CD14-positive monocyte (primary cell): ENCODE results near the gene STARD3. TPM values are rescaled to one million over a fixed set of nuclear protein-coding genes. Genes with fewer than 3 reads are reported as not detected.

Experiments
- DNase-seq, 3 donors: peaks; one replicate each; pipeline ENCODE4 v3.0.0-alpha.2; 2011 to 2022
- H2AFZ ChIP-seq: 2 replicates; pipeline ENCODE4 v1.6.0; 2012; ENCODE audit warnings: mild to moderate bottlenecking, low read depth, low read length, inconsistent platforms; ENCODE audit not compliant: insufficient read depth, poor library complexity, severe bottlenecking
- H3K27ac ChIP-seq, 2 donors: 1 replicate in 1 of 2; 2 replicates in 1 of 2; pipeline ENCODE4 v1.5.1; 2012 to 2013; ENCODE audit warnings: low read length in 2 of 2, control low read depth in 1 of 2, inconsistent platforms in 1 of 2, low read depth in 1 of 2, mild to moderate bottlenecking in 1 of 2
- H3K27me3 ChIP-seq, 2 donors: one replicate each; pipeline versions ENCODE4 v1.6.0 to v1.6.1; 2011 to 2013; ENCODE audit warnings: low read length in 2 of 2; ENCODE audit not compliant: control insufficient read depth in 2 of 2, insufficient read depth in 2 of 2
- H3K36me3 ChIP-seq, 2 donors: replicated peaks in 1 of 2; 1 replicate in 1 of 2; 2 replicates in 1 of 2; pipeline versions ENCODE4 v1.5.1 to v1.6.1; 2012 to 2013; ENCODE audit warnings: low read length in 2 of 2, control low read depth in 1 of 2, inconsistent platforms in 1 of 2, mild to moderate bottlenecking in 1 of 2; ENCODE audit not compliant: insufficient read depth in 2 of 2, control insufficient read depth in 1 of 2
- H3K4me1 ChIP-seq, 2 donors: 1 replicate in 1 of 2; 2 replicates in 1 of 2; pipeline versions ENCODE4 v1.5.1 to v1.6.1; 2012 to 2013; ENCODE audit warnings: low read length in 2 of 2, control low read depth in 1 of 2, inconsistent platforms in 1 of 2, mild to moderate bottlenecking in 1 of 2, moderate library complexity in 1 of 2; ENCODE audit not compliant: insufficient read depth in 2 of 2, control insufficient read depth in 1 of 2
- H3K4me2 ChIP-seq: replicated peaks from 2 replicates; pipeline ENCODE3; 2012; ENCODE audit warnings: low read length, moderate library complexity, mild to moderate bottlenecking; ENCODE audit not compliant: poor library complexity, severe bottlenecking; ENCODE audit errors: extremely low read depth
- H3K4me3 ChIP-seq, 3 experiments: fragments of 200-600 bp in 1 of 3; sonication (generic) in 1 of 3; replicated peaks in 1 of 3; 1 replicate in 2 of 3; 2 replicates in 1 of 3; pipeline ENCODE4 v1.5.1; 2011 to 2013; ENCODE audit warnings: low read length in 3 of 3, mild to moderate bottlenecking in 3 of 3, control low read depth in 2 of 3, low read depth in 2 of 3, inconsistent platforms in 1 of 3, moderate library complexity in 1 of 3
- H3K79me2 ChIP-seq: 2 replicates; pipeline ENCODE4 v1.6.0; 2012; ENCODE audit warnings: mild to moderate bottlenecking, control low read depth, inconsistent platforms, low read length, moderate library complexity; ENCODE audit not compliant: insufficient read depth
- H3K9ac ChIP-seq: 2 replicates; pipeline ENCODE4 v1.6.0; 2017; ENCODE audit warnings: low read length, mild to moderate bottlenecking; ENCODE audit not compliant: insufficient read depth, poor library complexity, severe bottlenecking
- H3K9me3 ChIP-seq, 2 donors: replicated peaks in 1 of 2; 1 replicate in 1 of 2; 2 replicates in 1 of 2; pipeline versions ENCODE4 v1.5.1 to v1.6.1; 2012 to 2013; ENCODE audit warnings: low read length in 2 of 2, control low read depth in 1 of 2; ENCODE audit not compliant: control insufficient read depth in 1 of 2, insufficient read depth in 1 of 2
- H4K20me1 ChIP-seq: 2 replicates; pipeline ENCODE4 v1.6.0; 2012; ENCODE audit warnings: mild to moderate bottlenecking, low read length, control low read depth, moderate library complexity; ENCODE audit not compliant: insufficient read depth
- H3K27ac Mint-ChIP-seq, 7 donors: one replicate each; pipeline ENCODE4 v1.8.0; 2020; ENCODE audit warnings: mild to moderate bottlenecking in 7 of 7, mixed read lengths in 7 of 7, moderate library complexity in 6 of 7, inconsistent platforms in 2 of 7
- H3K27me3 Mint-ChIP-seq, 3 donors: one replicate each; pipeline ENCODE4 v1.8.0; 2021 to 2022; ENCODE audit warnings: low read depth in 3 of 3, mild to moderate bottlenecking in 3 of 3, mixed read lengths in 3 of 3, moderate library complexity in 3 of 3, inconsistent platforms in 1 of 3
- H3K36me3 Mint-ChIP-seq, 2 donors: one replicate each; pipeline ENCODE4 v1.8.0; 2020; ENCODE audit warnings: mixed read lengths in 2 of 2, inconsistent platforms in 1 of 2, mild to moderate bottlenecking in 1 of 2
- H3K4me1 Mint-ChIP-seq: one replicate; pipeline ENCODE4 v1.8.0; 2020; ENCODE audit warnings: mild to moderate bottlenecking, mixed read lengths
- H3K4me3 Mint-ChIP-seq, 2 donors: one replicate each; pipeline ENCODE4 v1.8.0; 2020; ENCODE audit warnings: mild to moderate bottlenecking in 2 of 2, mixed read lengths in 2 of 2, moderate library complexity in 1 of 2
- H3K9me3 Mint-ChIP-seq, 7 donors: one replicate each; pipeline ENCODE4 v1.8.0; 2020 to 2022; ENCODE audit warnings: mixed read lengths in 7 of 7, mild to moderate bottlenecking in 6 of 7, moderate library complexity in 6 of 7, inconsistent platforms in 2 of 7
- WGBS: methylation state at CpG from one replicate; pipeline ENCODE4 v1.1.5; 2013; ENCODE audit warnings: missing lambda C conversion rate; ENCODE audit not compliant: insufficient coverage; 5-methylcytosine and 5-hydroxymethylcytosine counted together
- intact Hi-C, 2 donors: fragments of 100-400 bp; cut with micrococcal nuclease; formaldehyde crosslinking; loops; one replicate each; pipeline versions ENCODE4 v1.15.0 to v1.15.1; 2023
- polyA plus RNA-seq, 3 donors: library from polyadenylated mRNA; depleted of rRNA in 1 of 3; unstranded in 2 of 3; stranded (reverse) in 1 of 3; fragments of 300-500 nt in 2 of 3; fragments of >200 nt in 1 of 3; fragmentation: Illumina TruSeq in 2 of 3; gene quantifications; 1 replicate in 2 of 3; 2 replicates in 1 of 3; pipeline ENCODE4 v1.2.3, GENCODE V29; 2012 to 2021
- TF ChIP-seq, protein P1 (sequence below): fragments of 200-600 bp; IDR thresholded peaks from one replicate; pipeline ENCODE4 v1.8.0; 2022; ENCODE audit warnings: antibody characterized with exemption, mild to moderate bottlenecking

STARD3 gene
- polyA plus RNA-seq, 3 donors: 35.1 to 114 (median 45.3) TPM

DNA sequence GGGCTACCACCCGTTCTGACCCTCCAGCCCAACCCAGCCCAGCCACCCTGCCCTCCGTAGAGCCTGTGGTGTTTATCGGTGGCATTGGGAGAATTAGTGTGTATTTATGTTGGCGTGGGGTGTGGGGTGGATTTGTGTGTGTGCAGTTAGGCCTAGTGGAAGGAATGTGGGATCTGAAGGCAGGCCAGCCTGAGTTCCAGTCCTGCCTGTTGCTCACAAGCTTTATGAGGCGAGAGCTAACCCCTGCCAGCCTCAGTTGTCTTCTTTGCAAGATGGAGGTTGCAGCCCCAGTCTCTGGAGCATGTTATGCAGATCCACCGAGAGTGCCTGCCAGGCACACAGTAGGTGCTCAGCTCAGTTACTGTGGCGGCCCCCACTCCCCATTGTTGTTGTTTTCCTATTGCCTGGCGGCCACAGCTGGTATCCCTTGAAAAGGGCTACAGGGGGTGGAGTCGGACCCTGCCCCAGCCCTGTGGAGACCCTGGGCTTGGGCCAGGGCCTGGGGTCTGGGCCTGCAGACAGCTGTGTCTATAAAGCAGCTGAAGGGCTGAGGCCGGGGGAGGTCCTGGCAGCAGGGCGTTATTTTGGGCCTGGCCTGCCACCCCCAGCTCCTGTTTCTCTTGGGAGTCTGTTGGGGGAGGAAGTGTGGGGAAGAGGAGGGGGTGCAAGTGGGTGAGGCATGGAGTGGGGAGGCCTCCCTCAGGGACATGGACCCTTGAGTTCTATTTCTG lies 68.0 kb downstream of the STARD3 start:
- Histone ChIP-seq H3K36me3 (no peaks in the 10 kb centered on the region), H3K27me3 (peaks cover 19 to 28% of the 10 kb centered on the region in 2 donors), H4K20me1 (no peaks in the 10 kb centered on the region), H3K27ac (no peak overlapping the region), H3K9me3 (peaks cover 0 to 15% of the 10 kb centered on the region in 2 donors), H3K4me2 (no peak overlapping the region), H3K4me3 (no peak overlapping the region), H3K9ac (no peak overlapping the region), H3K79me2 (no peaks in the 10 kb centered on the region), H2AFZ (no peak overlapping the region), H3K4me1 (no peaks in the 10 kb centered on the region)
- TF ChIP-seq, protein P1, sequence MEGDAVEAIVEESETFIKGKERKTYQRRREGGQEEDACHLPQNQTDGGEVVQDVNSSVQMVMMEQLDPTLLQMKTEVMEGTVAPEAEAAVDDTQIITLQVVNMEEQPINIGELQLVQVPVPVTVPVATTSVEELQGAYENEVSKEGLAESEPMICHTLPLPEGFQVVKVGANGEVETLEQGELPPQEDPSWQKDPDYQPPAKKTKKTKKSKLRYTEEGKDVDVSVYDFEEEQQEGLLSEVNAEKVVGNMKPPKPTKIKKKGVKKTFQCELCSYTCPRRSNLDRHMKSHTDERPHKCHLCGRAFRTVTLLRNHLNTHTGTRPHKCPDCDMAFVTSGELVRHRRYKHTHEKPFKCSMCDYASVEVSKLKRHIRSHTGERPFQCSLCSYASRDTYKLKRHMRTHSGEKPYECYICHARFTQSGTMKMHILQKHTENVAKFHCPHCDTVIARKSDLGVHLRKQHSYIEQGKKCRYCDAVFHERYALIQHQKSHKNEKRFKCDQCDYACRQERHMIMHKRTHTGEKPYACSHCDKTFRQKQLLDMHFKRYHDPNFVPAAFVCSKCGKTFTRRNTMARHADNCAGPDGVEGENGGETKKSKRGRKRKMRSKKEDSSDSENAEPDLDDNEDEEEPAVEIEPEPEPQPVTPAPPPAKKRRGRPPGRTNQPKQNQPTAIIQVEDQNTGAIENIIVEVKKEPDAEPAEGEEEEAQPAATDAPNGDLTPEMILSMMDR: no peak
- no peaks in the 10 kb centered on the region for H3K4me1 Mint-ChIP-seq
- DNase-seq: no peak
- peaks cover 0 to 6% (median 0%) of the 10 kb centered on the region in 7 donors for H3K9me3 Mint-ChIP-seq
- no peak overlapping the region for H3K4me3 Mint-ChIP-seq
- peaks cover 23 to 34% (median 26%) of the 10 kb centered on the region in 3 donors for H3K27me3 Mint-ChIP-seq
- H3K36me3 Mint-ChIP-seq: peaks cover 0 to 2% of the 10 kb centered on the region in 2 donors
- intact Hi-C loops: no loop called here
- no peak overlapping the region for H3K27ac Mint-ChIP-seq
- 88% methylated on average over 8 of the region's 11 CpGs for WGBS

DNA sequence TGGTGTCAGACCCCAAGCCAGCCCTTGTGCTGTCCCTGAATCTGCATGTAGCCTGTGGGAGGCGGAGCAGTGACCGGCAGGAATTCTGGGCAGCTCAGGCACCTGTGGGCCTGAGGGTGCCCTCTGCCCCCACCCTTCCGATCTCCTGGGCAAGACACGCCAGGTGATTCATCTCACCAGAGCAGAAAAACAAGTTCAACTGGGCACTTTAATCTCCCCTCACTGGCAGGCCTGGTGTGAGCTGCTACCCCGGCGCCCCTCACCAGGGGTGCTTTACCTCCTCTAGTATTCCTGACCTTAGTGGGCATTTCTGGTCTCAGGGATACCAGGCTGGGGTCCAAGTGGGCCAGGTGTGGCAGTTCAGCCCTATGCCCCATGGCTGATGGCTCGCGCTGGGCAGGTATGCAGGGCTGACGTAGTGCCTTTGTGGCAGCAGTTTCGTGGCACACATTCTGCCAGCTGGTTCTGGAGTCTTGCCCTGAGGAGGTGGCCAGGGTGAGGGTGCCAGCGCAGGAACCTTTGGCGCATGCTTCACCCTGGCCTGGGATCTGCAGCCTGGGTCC lies 68.9 kb downstream of the STARD3 start:
- Histone ChIP-seq H3K27me3 (peaks cover 11 to 21% of the 10 kb centered on the region in 2 donors), H3K36me3 (no peaks in the 10 kb centered on the region), H3K79me2 (no peaks in the 10 kb centered on the region), H3K4me3 (no peak overlapping the region), H3K4me1 (no peaks in the 10 kb centered on the region), H2AFZ (no peak overlapping the region), H4K20me1 (no peaks in the 10 kb centered on the region), H3K9ac (no peak overlapping the region), H3K9me3 (peaks cover 0 to 9% of the 10 kb centered on the region in 2 donors), H3K27ac (no peak overlapping the region), H3K4me2 (no peak overlapping the region)
- no peaks in the 10 kb centered on the region for H3K4me1 Mint-ChIP-seq
- 97% methylated on average over 12 of the region's 12 CpGs for WGBS
- H3K27me3 Mint-ChIP-seq: peaks cover 17 to 25% (median 19%) of the 10 kb centered on the region in 3 donors
- H3K27ac Mint-ChIP-seq: no peak overlapping the region
- H3K36me3 Mint-ChIP-seq: peaks cover 0 to 2% of the 10 kb centered on the region in 2 donors
- intact Hi-C loops: no loop called here
- no peak for DNase-seq
- peaks cover 0 to 4% (median 0%) of the 10 kb centered on the region in 7 donors for H3K9me3 Mint-ChIP-seq
- no peak overlapping the region for H3K4me3 Mint-ChIP-seq
- TF ChIP-seq, protein P1: no peak
